Ovary (tissue), 3 donors: ENCODE data around the gene SH3PXD2A.

ENCODE experiments used
- CTCF ChIP-seq, 3 donors: fragments of 450-650 bp in 2 of 3; fragments of 200-600 bp in 1 of 3; IDR thresholded peaks; one replicate each; pipeline versions ENCODE4 v1.5.1 to v1.8.0; 2016 to 2022; ENCODE audit warnings: antibody characterized with exemption in 3 of 3, mild to moderate bottlenecking in 1 of 3
- EP300 ChIP-seq: sonication (generic); formaldehyde crosslinking; IDR thresholded peaks from one replicate; pipeline ENCODE4 v1.6.1; 2017; ENCODE audit warnings: antibody characterized with exemption
- POLR2A ChIP-seq: fragments of 450-650 bp; IDR thresholded peaks from one replicate; pipeline ENCODE4 v1.6.1; 2017; ENCODE audit warnings: antibody characterized with exemption, mild to moderate bottlenecking, moderate library complexity
- donor health status: DM: no; HTN: no; CAD: no.

GRCh38 chr10:103658049-103658577 lies 197.3 kb downstream of the SH3PXD2A start:
- TF ChIP-seq CTCF (IDR thresholded peaks at IDR 0.05), result no peak
- TF ChIP-seq POLR2A, result no peak
- no peak for TF ChIP-seq EP300
